ENCODE data around the gene PFN3. TPM values are rescaled to one million over a fixed set of nuclear protein-coding genes. Genes with fewer than 3 reads are reported as not detected.

The PFN3 gene
- total and polyA plus RNA-seq, 2 of the 4 experiments (the other 2 are of a cell fraction) = not detected

- BruUV-seq (replicated peaks) = no TSS peak
- Histone ChIP-seq H3K4ac (ENCODE audit: low read depth, low read length) (no peak overlapping the region), H2BK120ac (ENCODE audit: low read depth, low read length) (no peak overlapping the region), H3K4me2 (ENCODE audit: low read depth, low read length) (no peak overlapping the region), H3K56ac (ENCODE audit: extremely low read depth, insufficient read depth, low read length) (no peak overlapping the region), H4K5ac (ENCODE audit: low read depth, low read length) (no peak overlapping the region), H3K27me3 (ENCODE audit: control insufficient read depth, insufficient read depth, low read length) (no peaks in the 10 kb centered on the region), H3K9me1 (ENCODE audit: insufficient read depth, low read length) (peaks cover 15% of the 10 kb centered on the region), H4K20me1 (ENCODE audit: insufficient read depth, low read length) (peaks cover 8% of the 10 kb centered on the region; the same call in 1 of the 2 replicates), H2BK20ac (ENCODE audit: low read depth, low read length) (no peak overlapping the region), H2AK9ac (replicated peaks; ENCODE audit: low read depth, low read length, poor library complexity) (peak overlapping the region; percentile 24), H3K23ac (ENCODE audit: low read depth, low read length) (no peak overlapping the region), H3K4me1 (ENCODE audit: control insufficient read depth, insufficient read depth, low read length) (peaks cover 13% of the 10 kb centered on the region), H2BK15ac (ENCODE audit: low read depth, low read length) (no peak overlapping the region), H2BK5ac (ENCODE audit: low read depth, low read length, poor library complexity, severe bottlenecking) (no peak overlapping the region), H2AFZ (replicated peaks; ENCODE audit: low read length, poor library complexity) (peak overlapping the region; percentile 61), H3K4me3 (ENCODE audit: insufficient read depth, low read depth, low read length) (no peak overlapping the region), H3K9me3 (ENCODE audit: control insufficient read depth, insufficient read depth, low read length) (no peaks in the 10 kb centered on the region), H3K14ac (replicated peaks; ENCODE audit: low read depth, low read length) (no peak overlapping the region), H3K79me1 (ENCODE audit: low read depth in 1 of 2, low read length in 2 of 2) (peaks cover 9 to 25% of the 10 kb centered on the region in 2 experiments), H3K18ac (ENCODE audit: low read depth, low read length) (no peak overlapping the region), H4K8ac (ENCODE audit: low read depth in 2 of 2, low read length in 2 of 2) (no peak overlapping the region), H3K36me3 (ENCODE audit: control insufficient read depth, insufficient read depth, low read length) (no peaks in the 10 kb centered on the region), H4K91ac (ENCODE audit: insufficient read depth, low read depth, low read length) (no peak overlapping the region), H3K27ac (ENCODE audit: insufficient read depth, low read length) (no peak overlapping the region), H2AK5ac (ENCODE audit: low read depth, low read length) (no peak overlapping the region), H3K9ac (ENCODE audit: low read depth, low read length) (no peak overlapping the region)
- no peak for TF ChIP-seq FOS (IDR thresholded peaks at IDR 0.05; ENCODE audit: low read depth, low read length)
- no peak for TF ChIP-seq CHD1 (IDR thresholded peaks at IDR 0.05; ENCODE audit: low read depth, low read length)
- TF ChIP-seq CTCF (conservative IDR thresholded peaks at IDR 0.05; ENCODE audit: low read depth, low read length) = no peak
- no peak for TF ChIP-seq RFX5 (IDR thresholded peaks at IDR 0.05; ENCODE audit: low read depth, low read length)
- no peak for TF ChIP-seq RCOR1 (IDR thresholded peaks at IDR 0.05; ENCODE audit: insufficient replicate concordance, low read length)
- no peak for TF ChIP-seq RAD21 (IDR thresholded peaks at IDR 0.05; ENCODE audit: low read length)
- no peak for TF ChIP-seq BHLHE40 (IDR thresholded peaks at IDR 0.05; ENCODE audit: low read depth, low read length)
- no peak for TF ChIP-seq SMC3 (IDR thresholded peaks at IDR 0.05; ENCODE audit: low read depth, low read length)
- no peak for TF ChIP-seq MXI1 (IDR thresholded peaks at IDR 0.05; ENCODE audit: borderline replicate concordance, low read depth, low read length)
- TF ChIP-seq NFE2L2 (IDR thresholded peaks at IDR 0.05; ENCODE audit: low read depth, low read length) = no peak
- TF ChIP-seq MAFK (IDR thresholded peaks at IDR 0.05; ENCODE audit: low read depth, low read length) = no peak
- no peak for TF ChIP-seq POLR2A (IDR thresholded peaks at IDR 0.05; ENCODE audit: low read depth, low read length)
- no peak for TF ChIP-seq ELK1 (IDR thresholded peaks at IDR 0.05; ENCODE audit: borderline replicate concordance, low read depth, low read length)
- WGBS, 2 experiments (ENCODE audit: extremely low coverage in 2 of 2, insufficient read length in 1 of 2) = no CpG with 5 or more reads among the region's 2 CpGs
- CTCF ChIA-PET = interaction anchor here (0.6 to 0.8 kb wide), 2 partner anchors 20 to 34 kb away, joined by 3 read pairs; no protein-coding TSS in a partner anchor
- intact Hi-C loops (cut with micrococcal nuclease) (no loop called here), in situ Hi-C loops (cut with MboI; ENCODE audit: low sequenced_read_pairs) (no loop called here), dilution Hi-C loops (cut with HindIII; ENCODE audit: low sequenced_read_pairs, unreplicated experiment) (no loop called here)
- POLR2A ChIA-PET (ENCODE audit: unreplicated experiment) = no interaction called here
- no peak for ATAC-seq (ENCODE audit: low read depth)
- no peak for DNase-seq
Measured at GRCh38 chr5:177423671-177424070, 23.2 kb upstream of the PFN3 start.

All from IMR-90 (cell line).